MM.1S (cell line): Measurements from ENCODE around the gene RAB31.

Experiments used
- EZH2 ChIP-seq: fragments of 300-600 bp; sonication (generic); optimal IDR thresholded peaks from 2 replicates; pipeline ENCODE3; 2017; ENCODE audit warnings: low read depth, mild to moderate bottlenecking, antibody characterized with exemption, low read length, mixed read lengths
- EZH2phosphoT487 ChIP-seq: fragments of 300-600 bp; sonication (generic); IDR thresholded peaks from 2 replicates; pipeline ENCODE4 v1.6.1; 2018; ENCODE audit warnings: antibody characterized with exemption, low read length

DNA sequence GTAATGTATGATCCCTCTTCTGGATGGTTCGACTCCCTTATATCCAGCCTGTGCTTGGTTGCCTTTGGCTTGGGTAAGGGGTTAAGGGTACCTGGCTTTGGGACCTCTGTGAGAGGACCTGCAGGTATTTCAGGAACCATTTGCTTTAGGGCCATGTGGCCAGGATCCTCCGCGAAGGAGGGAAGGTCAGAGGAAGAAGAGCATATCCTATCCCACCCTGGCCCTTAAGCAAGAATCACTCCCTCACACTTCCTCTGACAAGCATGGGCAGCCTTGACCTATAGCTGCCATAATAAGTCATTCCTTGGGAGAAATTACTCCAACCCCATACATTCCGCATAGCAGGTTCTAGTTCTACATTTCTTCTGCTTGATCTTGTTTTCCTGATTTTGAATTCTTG is 118.6 kb downstream of the RAB31 start:
- no peak for TF ChIP-seq EZH2phosphoT487
- no peak for TF ChIP-seq EZH2
